ENCODE results near the gene PIK3CB. TPM values are rescaled to one million over a fixed set of nuclear protein-coding genes. Genes with fewer than 3 reads are reported as not detected.
"Not testable (repeated sequence)": the region's sequence is repeated elsewhere in the genome, so short reads cannot be mapped to it uniquely, and the experiment has no call there.

Gene PIK3CB
- total RNA-seq, 1 experiment from 2014 or later: 6.1 TPM

- no peak for DNase-seq (ENCODE audit: low spot score)
Measured at GRCh38 chr3:138761002-138761401, 73.7 kb downstream of the PIK3CB start.

GRCh38 chr3:138748190-138748589, 86.5 kb downstream of the PIK3CB start:
- no peak for DNase-seq (ENCODE audit: low spot score)

- DNase-seq (ENCODE audit: low spot score): no peak
Measured at GRCh38 chr3:138747225-138747624, 87.5 kb downstream of the PIK3CB start.

GRCh38 chr3:138740072-138740471, 94.7 kb downstream of the PIK3CB start:
- DNase-seq (ENCODE audit: low spot score): no peak

- DNase-seq (ENCODE audit: low spot score): no peak
Measured at GRCh38 chr3:138732456-138732855, 102.3 kb downstream of the PIK3CB start.

GRCh38 chr3:138726946-138727730, 107.6 kb downstream of the PIK3CB start:
- no peak for DNase-seq (ENCODE audit: low spot score)

GRCh38 chr3:138726042-138726441, 108.7 kb downstream of the PIK3CB start:
- DNase-seq (ENCODE audit: low spot score): not testable (repeated sequence)

GRCh38 chr3:138725116-138725515, 109.6 kb downstream of the PIK3CB start:
- DNase-seq (ENCODE audit: low spot score): no peak

GRCh38 chr3:138724443-138724842, 110.3 kb downstream of the PIK3CB start:
- no peak for DNase-seq (ENCODE audit: low spot score)

GRCh38 chr3:138718849-138719248, 115.9 kb downstream of the PIK3CB start:
- no peak for DNase-seq (ENCODE audit: low spot score)

GRCh38 chr3:138717348-138717747, 117.4 kb downstream of the PIK3CB start:
- DNase-seq (ENCODE audit: low spot score): no peak

- no peak for DNase-seq (ENCODE audit: low spot score)
Measured at GRCh38 chr3:138712086-138712485, 122.6 kb downstream of the PIK3CB start.

GRCh38 chr3:138705675-138706074, 129.1 kb downstream of the PIK3CB start:
- DNase-seq (ENCODE audit: low spot score): no peak

- DNase-seq (ENCODE audit: low spot score): no peak
Measured at GRCh38 chr3:138696666-138697370, 137.9 kb downstream of the PIK3CB start.

GRCh38 chr3:138694287-138695007, 140.3 kb downstream of the PIK3CB start:
- DNase-seq (ENCODE audit: low spot score): peak; percentile 89

- no peak for DNase-seq (ENCODE audit: low spot score)
Measured at GRCh38 chr3:138692152-138692551, 142.6 kb downstream of the PIK3CB start.

- DNase-seq (ENCODE audit: low spot score): no peak
Measured at GRCh38 chr3:138691351-138691750, 143.4 kb downstream of the PIK3CB start.

GRCh38 chr3:138690036-138690435, 144.7 kb downstream of the PIK3CB start:
- DNase-seq (ENCODE audit: low spot score): no peak

- DNase-seq (ENCODE audit: low spot score): no peak
Measured at GRCh38 chr3:138688871-138689299, 145.8 kb downstream of the PIK3CB start.

- no peak for DNase-seq (ENCODE audit: low spot score)
Measured at GRCh38 chr3:138687236-138687635, 147.5 kb downstream of the PIK3CB start.

- peak; percentile 90 for DNase-seq (ENCODE audit: low spot score)
Measured at GRCh38 chr3:138686771-138687221, 147.9 kb downstream of the PIK3CB start.

GRCh38 chr3:138684396-138684795, 150.3 kb downstream of the PIK3CB start:
- no peak for DNase-seq (ENCODE audit: low spot score)
